Liver (tissue), 9 donors: Measurements from ENCODE around the gene DNAH17. TPM values are rescaled to one million over a fixed set of nuclear protein-coding genes. Genes with fewer than 3 reads are reported as not detected.

ENCODE experiments used
- DNase-seq: peaks from one replicate; pipeline ENCODE4 v3.0.0-alpha.2; 2017; ENCODE audit warnings: low spot score
- H3K27ac ChIP-seq, 2 donors: one replicate each; pipeline ENCODE4 v1.7.0; 2013; ENCODE audit warnings: inconsistent platforms in 2 of 2, low read length in 2 of 2, control low read depth in 1 of 2, low read depth in 1 of 2, mild to moderate bottlenecking in 1 of 2
- H3K27me3 ChIP-seq, 4 donors: one replicate each; pipeline versions ENCODE4 v1.6.1 to v1.7.0; 2013; ENCODE audit warnings: low read length in 3 of 4, inconsistent platforms in 1 of 4, mild to moderate bottlenecking in 1 of 4, moderate library complexity in 1 of 4; ENCODE audit not compliant: control insufficient read depth in 4 of 4, insufficient read depth in 4 of 4
- H3K36me3 ChIP-seq, 4 donors: one replicate each; pipeline versions ENCODE4 v1.6.1 to v1.7.0; 2013; ENCODE audit warnings: low read length in 3 of 4, mild to moderate bottlenecking in 3 of 4, low read depth in 1 of 4, moderate library complexity in 1 of 4; ENCODE audit not compliant: control insufficient read depth in 4 of 4, insufficient read depth in 3 of 4
- H3K4me1 ChIP-seq, 4 donors: one replicate each; pipeline versions ENCODE4 v1.6.1 to v1.7.0; 2013; ENCODE audit warnings: low read length in 3 of 4, mild to moderate bottlenecking in 3 of 4, moderate library complexity in 1 of 4; ENCODE audit not compliant: control insufficient read depth in 4 of 4, insufficient read depth in 4 of 4
- H3K4me3 ChIP-seq, 3 donors: one replicate each; pipeline versions ENCODE4 v1.6.1 to v1.7.0; 2013; ENCODE audit warnings: low read length in 3 of 3, control low read depth in 1 of 3, low read depth in 1 of 3, mild to moderate bottlenecking in 1 of 3
- H3K9ac ChIP-seq, 2 donors: one replicate each; pipeline ENCODE4 v1.7.0; 2013; ENCODE audit warnings: low read length in 2 of 2, mild to moderate bottlenecking in 2 of 2, moderate library complexity in 2 of 2, control low read depth in 1 of 2, low read depth in 1 of 2
- H3K9me3 ChIP-seq, 4 donors: one replicate each; pipeline versions ENCODE4 v1.6.1 to v1.7.0; 2013; ENCODE audit warnings: low read length in 3 of 4; ENCODE audit not compliant: control insufficient read depth in 4 of 4
- EGR1 ChIP-seq, 2 donors: IDR thresholded peaks; 2 replicates each; pipeline ENCODE4 v1.6.1; 2016 to 2018; ENCODE audit warnings: antibody characterized with exemption in 2 of 2, low read depth in 2 of 2
- FOXA1 ChIP-seq: IDR thresholded peaks from 2 replicates; pipeline ENCODE4 v1.6.1; 2016; ENCODE audit warnings: antibody characterized with exemption
- FOXA2 ChIP-seq: IDR thresholded peaks from 2 replicates; pipeline ENCODE4 v1.6.1; 2016; ENCODE audit warnings: antibody characterized with exemption
- GABPA ChIP-seq, 2 donors: IDR thresholded peaks in 1 of 2; conservative IDR thresholded peaks in 1 of 2; 2 replicates each; pipeline ENCODE4 v1.6.1; 2016; ENCODE audit warnings: antibody characterized with exemption in 2 of 2, mild to moderate bottlenecking in 1 of 2, moderate library complexity in 1 of 2
- HNF4A ChIP-seq, 2 donors: conservative IDR thresholded peaks; 2 replicates each; pipeline ENCODE4 v1.6.1; 2016; ENCODE audit warnings: antibody characterized with exemption in 2 of 2, mild to moderate bottlenecking in 2 of 2
- JUND ChIP-seq, 2 donors: IDR thresholded peaks; 2 replicates each; pipeline ENCODE4 v1.6.1; 2016; ENCODE audit warnings: antibody characterized with exemption in 2 of 2
- NR2F2 ChIP-seq: IDR thresholded peaks from 2 replicates; pipeline ENCODE4 v1.6.1; 2016; ENCODE audit warnings: antibody characterized with exemption
- RAD21 ChIP-seq, 2 donors: IDR thresholded peaks; 2 replicates each; pipeline ENCODE4 v1.6.1; 2016; ENCODE audit warnings: antibody characterized with exemption in 2 of 2, mild to moderate bottlenecking in 2 of 2
- SP1 ChIP-seq: IDR thresholded peaks from 2 replicates; pipeline ENCODE4 v1.6.1; 2018; ENCODE audit warnings: antibody characterized with exemption, mild to moderate bottlenecking
- TAF1 ChIP-seq: conservative IDR thresholded peaks from 2 replicates; pipeline ENCODE4 v1.6.1; 2016; ENCODE audit warnings: antibody characterized with exemption, mild to moderate bottlenecking
- ZBTB33 ChIP-seq: IDR thresholded peaks from 2 replicates; pipeline ENCODE4 v1.6.1; 2016; ENCODE audit warnings: antibody characterized with exemption
- WGBS: extraction: QIAGEN DNeasy Blood & Tissue Kit; methylation state at CpG from one replicate; pipeline ENCODE4 v1.1.7; 2013; 5-methylcytosine and 5-hydroxymethylcytosine counted together
- polyA plus RNA-seq, 2 donors: library from polyadenylated mRNA; stranded (reverse) in 1 of 2; unstranded in 1 of 2; fragments of 200-250 nt in 1 of 2; fragments of >200 nt in 1 of 2; fragmentation: Nextera tagmentation in 1 of 2; extraction: Ambion mirVana in 1 of 2; gene quantifications; one replicate each; pipeline versions ENCODE4 v1.2.1 to v1.2.3, GENCODE V29; 2013 to 2015
- total RNA-seq, 2 donors: library from RNA; depleted of rRNA; stranded (reverse); fragments of >200 nt; gene quantifications; one replicate each; pipeline ENCODE4 v1.2.3, GENCODE V29; 2014
- TF ChIP-seq, protein P1 (sequence below): IDR thresholded peaks from 2 replicates; pipeline ENCODE4 v1.6.1; 2016; ENCODE audit warnings: antibody characterized with exemption, mild to moderate bottlenecking
- TF ChIP-seq, protein P2 (sequence below): IDR thresholded peaks from 2 replicates; pipeline ENCODE4 v1.6.1; 2016; ENCODE audit warnings: antibody characterized with exemption
- TF ChIP-seq, protein P3 (sequence below): fragments of 150-350 bp; IDR thresholded peaks from 2 replicates; pipeline ENCODE4 v1.5.1; 2017; ENCODE audit warnings: improper control_type of control experiment, low read depth, low read length; ENCODE audit not compliant: missing input control
- donor health status: healthy.
- donor health status: healthy.
- donor health status: healthy.
- donor health status: healthy.
- donor health status: healthy.

Gene DNAH17
- total RNA-seq (under 1 TPM in 1 of 2 donors, not detected in 1; 0.09 TPM), polyA plus RNA-seq (under 1 TPM in 1 of 2 donors, not detected in 1; 0.79 TPM)

DNA sequence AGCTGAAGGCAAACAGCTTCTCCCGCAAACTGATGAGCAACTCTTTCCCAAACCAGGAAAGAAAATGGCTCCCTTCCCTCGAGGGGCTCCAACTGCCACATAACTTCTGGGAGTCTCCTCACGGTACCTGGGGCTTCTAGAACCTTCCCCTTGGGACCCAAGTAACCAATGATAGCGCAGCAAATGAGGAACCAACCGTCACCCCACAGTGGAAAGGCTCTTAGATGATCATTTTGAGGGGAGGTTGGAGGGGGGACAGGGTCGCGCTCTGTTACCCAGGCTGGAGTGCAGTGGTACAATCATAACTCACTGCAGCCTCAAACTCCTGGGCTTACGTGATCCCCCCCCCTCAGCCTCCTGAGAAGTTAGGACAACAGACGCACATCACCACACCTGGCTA, at the start of gene DNAH17:
DNAH17 (minus strand) TSS at position 101 of the 400 bp plus-strand sequence. CDS start 2,339 bp downstream, outside the sequence.
- Histone ChIP-seq H3K9me3 (no peaks in the 10 kb centered on the region), H3K36me3 (no peaks in the 10 kb centered on the region), H3K4me1 (no peaks in the 10 kb centered on the region), H3K27ac (no peak within 1 kb of the TSS), H3K4me3 (no peak within 1 kb of the TSS), H3K27me3 (no peaks in the 10 kb centered on the region), H3K9ac (no peak within 1 kb of the TSS)
- no peak for DNase-seq
- TF ChIP-seq JUND (IDR thresholded peaks at IDR 0.05) (no peak), HNF4A (conservative IDR thresholded peaks at IDR 0.05) (no peak), FOXA1 (no peak), RAD21 (IDR thresholded peaks at IDR 0.05) (no peak), EGR1 (IDR thresholded peaks at IDR 0.05; ENCODE audit: low read depth in 2 of 2) (no peak)
- TF ChIP-seq, protein P1, sequence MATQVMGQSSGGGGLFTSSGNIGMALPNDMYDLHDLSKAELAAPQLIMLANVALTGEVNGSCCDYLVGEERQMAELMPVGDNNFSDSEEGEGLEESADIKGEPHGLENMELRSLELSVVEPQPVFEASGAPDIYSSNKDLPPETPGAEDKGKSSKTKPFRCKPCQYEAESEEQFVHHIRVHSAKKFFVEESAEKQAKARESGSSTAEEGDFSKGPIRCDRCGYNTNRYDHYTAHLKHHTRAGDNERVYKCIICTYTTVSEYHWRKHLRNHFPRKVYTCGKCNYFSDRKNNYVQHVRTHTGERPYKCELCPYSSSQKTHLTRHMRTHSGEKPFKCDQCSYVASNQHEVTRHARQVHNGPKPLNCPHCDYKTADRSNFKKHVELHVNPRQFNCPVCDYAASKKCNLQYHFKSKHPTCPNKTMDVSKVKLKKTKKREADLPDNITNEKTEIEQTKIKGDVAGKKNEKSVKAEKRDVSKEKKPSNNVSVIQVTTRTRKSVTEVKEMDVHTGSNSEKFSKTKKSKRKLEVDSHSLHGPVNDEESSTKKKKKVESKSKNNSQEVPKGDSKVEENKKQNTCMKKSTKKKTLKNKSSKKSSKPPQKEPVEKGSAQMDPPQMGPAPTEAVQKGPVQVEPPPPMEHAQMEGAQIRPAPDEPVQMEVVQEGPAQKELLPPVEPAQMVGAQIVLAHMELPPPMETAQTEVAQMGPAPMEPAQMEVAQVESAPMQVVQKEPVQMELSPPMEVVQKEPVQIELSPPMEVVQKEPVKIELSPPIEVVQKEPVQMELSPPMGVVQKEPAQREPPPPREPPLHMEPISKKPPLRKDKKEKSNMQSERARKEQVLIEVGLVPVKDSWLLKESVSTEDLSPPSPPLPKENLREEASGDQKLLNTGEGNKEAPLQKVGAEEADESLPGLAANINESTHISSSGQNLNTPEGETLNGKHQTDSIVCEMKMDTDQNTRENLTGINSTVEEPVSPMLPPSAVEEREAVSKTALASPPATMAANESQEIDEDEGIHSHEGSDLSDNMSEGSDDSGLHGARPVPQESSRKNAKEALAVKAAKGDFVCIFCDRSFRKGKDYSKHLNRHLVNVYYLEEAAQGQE: no peak
- 93% methylated on average over 9 of the region's 9 CpGs for WGBS

DNA sequence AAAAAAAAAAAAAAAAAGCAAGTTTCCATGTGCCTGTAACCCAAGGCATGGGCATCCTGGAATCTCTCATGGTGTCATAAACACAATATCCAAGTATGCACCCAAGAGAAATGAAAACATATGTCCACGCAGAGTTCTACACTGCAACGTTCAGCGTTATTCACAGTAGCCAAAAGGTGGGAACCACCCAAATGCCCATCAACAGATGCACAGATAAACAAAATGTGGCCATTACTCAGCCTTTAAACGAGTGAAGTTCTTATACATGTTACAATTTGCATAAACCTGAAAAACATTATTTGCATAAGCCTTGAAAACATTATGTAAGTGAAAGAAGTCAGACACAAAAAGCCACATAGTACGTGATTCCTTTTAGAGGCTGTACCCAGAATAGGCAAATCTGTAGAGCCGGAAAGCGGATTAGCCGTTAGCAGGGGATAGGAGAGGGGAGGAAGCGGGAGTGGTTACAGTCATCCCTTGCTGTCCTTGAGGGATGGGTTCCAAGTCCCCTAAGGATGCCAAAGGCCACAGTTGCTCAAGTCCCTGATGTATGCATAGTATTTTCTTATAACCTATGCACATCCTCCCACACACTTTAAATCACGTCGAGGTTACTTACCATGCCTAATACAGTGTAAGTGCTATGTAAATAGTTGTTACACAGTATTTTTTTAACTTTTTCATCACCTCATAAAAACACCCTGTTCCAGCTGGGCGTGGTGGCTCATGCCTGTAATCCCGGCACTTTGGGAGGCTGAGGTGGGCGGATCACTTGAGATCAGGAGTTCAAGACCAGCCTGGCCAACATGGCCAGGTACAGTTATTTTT, 47.3 kb upstream of the DNAH17 start:
- H3K36me3 ChIP-seq: no peaks in the 10 kb centered on the region
- H3K4me1 ChIP-seq: no peaks in the 10 kb centered on the region
- DNase-seq: no peak
- no peak overlapping the region for H3K4me3 ChIP-seq
- WGBS: 85% methylated on average over 14 of the region's 14 CpGs
- no peaks in the 10 kb centered on the region for H3K27me3 ChIP-seq
- no peak overlapping the region for H3K9ac ChIP-seq
- TF ChIP-seq ZBTB33 (no peak), JUND (IDR thresholded peaks at IDR 0.05) (no peak), TAF1 (no peak), GABPA (IDR thresholded peaks at IDR 0.05 in 1 of 2, conservative IDR thresholded peaks at IDR 0.05 in 1 of 2) (no peak), FOXA2 (no peak), SP1 (no peak), NR2F2 (no peak), EGR1 (IDR thresholded peaks at IDR 0.05; ENCODE audit: low read depth in 2 of 2) (no peak), HNF4A (conservative IDR thresholded peaks at IDR 0.05) (no peak), FOXA1 (no peak)
- TF ChIP-seq, protein P2, sequence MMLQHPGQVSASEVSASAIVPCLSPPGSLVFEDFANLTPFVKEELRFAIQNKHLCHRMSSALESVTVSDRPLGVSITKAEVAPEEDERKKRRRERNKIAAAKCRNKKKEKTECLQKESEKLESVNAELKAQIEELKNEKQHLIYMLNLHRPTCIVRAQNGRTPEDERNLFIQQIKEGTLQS: no peak
- TF ChIP-seq, protein P1: no peak
- TF ChIP-seq, protein P3, sequence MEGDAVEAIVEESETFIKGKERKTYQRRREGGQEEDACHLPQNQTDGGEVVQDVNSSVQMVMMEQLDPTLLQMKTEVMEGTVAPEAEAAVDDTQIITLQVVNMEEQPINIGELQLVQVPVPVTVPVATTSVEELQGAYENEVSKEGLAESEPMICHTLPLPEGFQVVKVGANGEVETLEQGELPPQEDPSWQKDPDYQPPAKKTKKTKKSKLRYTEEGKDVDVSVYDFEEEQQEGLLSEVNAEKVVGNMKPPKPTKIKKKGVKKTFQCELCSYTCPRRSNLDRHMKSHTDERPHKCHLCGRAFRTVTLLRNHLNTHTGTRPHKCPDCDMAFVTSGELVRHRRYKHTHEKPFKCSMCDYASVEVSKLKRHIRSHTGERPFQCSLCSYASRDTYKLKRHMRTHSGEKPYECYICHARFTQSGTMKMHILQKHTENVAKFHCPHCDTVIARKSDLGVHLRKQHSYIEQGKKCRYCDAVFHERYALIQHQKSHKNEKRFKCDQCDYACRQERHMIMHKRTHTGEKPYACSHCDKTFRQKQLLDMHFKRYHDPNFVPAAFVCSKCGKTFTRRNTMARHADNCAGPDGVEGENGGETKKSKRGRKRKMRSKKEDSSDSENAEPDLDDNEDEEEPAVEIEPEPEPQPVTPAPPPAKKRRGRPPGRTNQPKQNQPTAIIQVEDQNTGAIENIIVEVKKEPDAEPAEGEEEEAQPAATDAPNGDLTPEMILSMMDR: no peak
- no peak overlapping the region for H3K27ac ChIP-seq
- H3K9me3 ChIP-seq: no peaks in the 10 kb centered on the region
